ENCODE results near the gene WFDC12. TPM values are rescaled to one million over a fixed set of nuclear protein-coding genes. Genes with fewer than 3 reads are reported as not detected.

WFDC12 gene
- total RNA-seq, 1 experiment from 2014 or later, result not detected

DNA sequence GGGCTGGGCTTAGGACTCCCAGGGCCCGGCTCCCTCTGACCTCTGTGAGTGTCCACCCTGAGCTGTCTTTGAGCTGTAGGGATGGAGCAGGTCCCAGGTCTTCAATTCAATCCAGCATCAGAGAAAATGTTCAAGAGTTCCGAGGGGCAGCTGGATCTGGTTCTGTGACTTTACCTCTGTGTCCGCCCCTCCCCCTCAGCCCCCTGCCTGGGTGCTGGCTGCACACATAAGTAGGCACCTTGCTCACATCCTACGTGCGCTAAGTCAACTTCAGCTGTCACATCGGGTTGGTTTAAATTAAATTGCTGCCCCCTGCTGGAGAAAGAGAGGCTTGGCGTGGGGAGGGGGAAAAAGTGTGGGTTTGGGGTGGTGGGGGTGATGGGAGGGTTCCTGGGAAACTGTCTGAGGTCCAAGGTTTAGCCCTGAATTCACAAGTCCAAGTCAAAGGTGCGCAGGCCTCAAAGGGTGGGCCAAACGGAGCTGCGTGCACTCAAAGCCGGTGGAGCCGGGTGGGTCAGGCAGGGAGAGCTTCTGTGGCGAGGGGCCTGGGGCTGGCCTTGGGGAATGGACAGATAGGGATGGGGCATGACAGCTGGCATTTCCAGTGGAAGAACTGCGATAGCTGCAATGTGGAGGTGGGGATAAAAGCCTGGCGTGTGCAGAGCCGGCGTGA, 12.3 kb downstream of the WFDC12 start:
- Mint-ChIP-seq H3K4me3 (ENCODE audit: low read depth, unreplicated experiment) (no peak overlapping the region), H3K36me3 (ENCODE audit: insufficient read depth, unreplicated experiment) (no peaks in the 10 kb centered on the region), H3K9me3 (ENCODE audit: low read depth, unreplicated experiment) (no peaks in the 10 kb centered on the region), H3K4me1 (ENCODE audit: low read depth, unreplicated experiment) (no peaks in the 10 kb centered on the region), H3K27me3 (ENCODE audit: unreplicated experiment) (peaks cover 36% of the 10 kb centered on the region), H3K27ac (ENCODE audit: unreplicated experiment) (no peak overlapping the region)
- CTCF ChIA-PET, result interaction anchor here (0.6 to 3.7 kb wide), 13 partner anchors 16 to 200 kb away, joined by 3 to 61 read pairs (median 5); no protein-coding TSS in a partner anchor
- intact Hi-C loops (cut with micrococcal nuclease; ENCODE audit: unreplicated experiment), result no loop called here
- BruUV-seq (replicated peaks), result no TSS peak
- peak; percentile 43 for DNase-seq
- TF ChIP-seq, protein P1, sequence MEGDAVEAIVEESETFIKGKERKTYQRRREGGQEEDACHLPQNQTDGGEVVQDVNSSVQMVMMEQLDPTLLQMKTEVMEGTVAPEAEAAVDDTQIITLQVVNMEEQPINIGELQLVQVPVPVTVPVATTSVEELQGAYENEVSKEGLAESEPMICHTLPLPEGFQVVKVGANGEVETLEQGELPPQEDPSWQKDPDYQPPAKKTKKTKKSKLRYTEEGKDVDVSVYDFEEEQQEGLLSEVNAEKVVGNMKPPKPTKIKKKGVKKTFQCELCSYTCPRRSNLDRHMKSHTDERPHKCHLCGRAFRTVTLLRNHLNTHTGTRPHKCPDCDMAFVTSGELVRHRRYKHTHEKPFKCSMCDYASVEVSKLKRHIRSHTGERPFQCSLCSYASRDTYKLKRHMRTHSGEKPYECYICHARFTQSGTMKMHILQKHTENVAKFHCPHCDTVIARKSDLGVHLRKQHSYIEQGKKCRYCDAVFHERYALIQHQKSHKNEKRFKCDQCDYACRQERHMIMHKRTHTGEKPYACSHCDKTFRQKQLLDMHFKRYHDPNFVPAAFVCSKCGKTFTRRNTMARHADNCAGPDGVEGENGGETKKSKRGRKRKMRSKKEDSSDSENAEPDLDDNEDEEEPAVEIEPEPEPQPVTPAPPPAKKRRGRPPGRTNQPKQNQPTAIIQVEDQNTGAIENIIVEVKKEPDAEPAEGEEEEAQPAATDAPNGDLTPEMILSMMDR (IDR thresholded peaks at IDR 0.05; ENCODE audit: unreplicated experiment), result peak; percentile 86

DNA sequence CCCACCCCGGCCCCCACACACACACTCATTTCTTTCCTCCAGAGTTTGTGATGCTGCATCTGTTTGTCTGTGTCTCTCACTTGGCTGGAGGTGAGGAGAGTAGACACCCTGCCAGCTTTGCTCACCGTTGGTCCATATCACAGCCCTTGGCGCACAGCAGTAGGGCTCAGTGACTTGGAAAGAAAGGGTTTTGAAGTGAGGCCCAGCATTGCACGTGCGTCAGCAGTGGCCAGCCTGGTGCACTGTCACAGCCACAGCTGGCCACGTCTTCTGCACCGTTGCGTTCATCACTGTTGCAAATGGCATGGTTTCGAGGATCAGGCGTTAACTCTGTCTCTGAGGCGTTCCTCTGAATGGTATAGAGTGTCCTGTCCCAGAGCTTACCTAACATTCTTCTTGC, 13.0 kb downstream of the WFDC12 start:
- no peaks in the 10 kb centered on the region for H3K4me1 Mint-ChIP-seq (ENCODE audit: low read depth, unreplicated experiment)
- no TSS peak for BruUV-seq (replicated peaks)
- CTCF ChIA-PET, result interaction anchor here (0.6 to 3.7 kb wide), 15 partner anchors 15 to 200 kb away, joined by 3 to 61 read pairs (median 4); partner anchors contain the start of gene TOMM34
- no peak overlapping the region for H3K4me3 Mint-ChIP-seq (ENCODE audit: low read depth, unreplicated experiment)
- intact Hi-C loops (cut with micrococcal nuclease; ENCODE audit: unreplicated experiment), result no loop called here
- H3K9me3 Mint-ChIP-seq (ENCODE audit: low read depth, unreplicated experiment), result no peaks in the 10 kb centered on the region
- no peak overlapping the region for H3K27ac Mint-ChIP-seq (ENCODE audit: unreplicated experiment)
- TF ChIP-seq, protein P1 (IDR thresholded peaks at IDR 0.05; ENCODE audit: unreplicated experiment), result no peak
- no peak for DNase-seq
- no peaks in the 10 kb centered on the region for H3K36me3 Mint-ChIP-seq (ENCODE audit: insufficient read depth, unreplicated experiment)
- peaks cover 29% of the 10 kb centered on the region for H3K27me3 Mint-ChIP-seq (ENCODE audit: unreplicated experiment)

- Mint-ChIP-seq H3K4me1 (ENCODE audit: low read depth, unreplicated experiment) (peaks cover 7% of the 10 kb centered on the region), H3K4me3 (ENCODE audit: low read depth, unreplicated experiment) (no peak overlapping the region), H3K27me3 (ENCODE audit: unreplicated experiment) (peaks cover 19% of the 10 kb centered on the region), H3K27ac (ENCODE audit: unreplicated experiment) (no peak overlapping the region), H3K36me3 (ENCODE audit: insufficient read depth, unreplicated experiment) (no peaks in the 10 kb centered on the region), H3K9me3 (ENCODE audit: low read depth, unreplicated experiment) (no peaks in the 10 kb centered on the region)
- no TSS peak for BruUV-seq (replicated peaks)
- no peak for DNase-seq
- intact Hi-C loops (cut with micrococcal nuclease; ENCODE audit: unreplicated experiment), result no loop called here
- CTCF ChIA-PET, result interaction anchor here (0.6 to 3.7 kb wide), 6 partner anchors 14 to 383 kb away, joined by 3 to 61 read pairs (median 4); no protein-coding TSS in a partner anchor
- TF ChIP-seq, protein P1 (IDR thresholded peaks at IDR 0.05; ENCODE audit: unreplicated experiment), result no peak
Observed at GRCh38 chr20:45110301-45110700, 14.0 kb downstream of the WFDC12 start.

DNA sequence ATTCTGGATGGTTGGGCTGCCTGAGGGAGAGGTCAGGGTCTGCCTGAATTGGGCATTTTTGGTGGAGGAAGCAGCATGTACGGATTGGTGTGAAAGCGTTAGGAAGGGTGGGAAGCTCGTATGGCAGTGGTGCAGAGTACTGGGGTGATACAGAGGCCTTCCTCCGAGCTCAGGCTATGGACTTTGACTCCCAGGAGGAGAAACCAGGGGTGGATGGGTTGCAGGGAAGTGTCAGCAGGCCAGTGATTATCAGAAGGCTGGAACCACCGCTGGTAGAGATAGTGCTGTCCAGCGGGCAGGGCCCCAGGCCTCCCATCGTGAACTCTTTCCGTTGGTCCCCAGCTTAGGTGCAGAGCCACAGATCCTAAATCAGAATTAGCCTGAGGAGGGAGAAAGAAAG, 14.6 kb downstream of the WFDC12 start:
- Mint-ChIP-seq H3K9me3 (ENCODE audit: low read depth, unreplicated experiment) (no peaks in the 10 kb centered on the region), H3K27me3 (ENCODE audit: unreplicated experiment) (peaks cover 13% of the 10 kb centered on the region), H3K27ac (ENCODE audit: unreplicated experiment) (no peak overlapping the region), H3K4me1 (ENCODE audit: low read depth, unreplicated experiment) (peaks cover 14% of the 10 kb centered on the region), H3K4me3 (ENCODE audit: low read depth, unreplicated experiment) (no peak overlapping the region), H3K36me3 (ENCODE audit: insufficient read depth, unreplicated experiment) (peaks cover 5% of the 10 kb centered on the region)
- no peak for DNase-seq
- BruUV-seq (replicated peaks), result no TSS peak
- TF ChIP-seq, protein P1 (IDR thresholded peaks at IDR 0.05; ENCODE audit: unreplicated experiment), result no peak
- CTCF ChIA-PET, result interaction anchor here (0.6 to 3.6 kb wide), 5 partner anchors 13 to 184 kb away, joined by 3 to 22 read pairs (median 4); no protein-coding TSS in a partner anchor
- intact Hi-C loops (cut with micrococcal nuclease; ENCODE audit: unreplicated experiment), result loop anchor here (10.0 kb wide), 1 partner anchor 195 kb away; the partner anchor contains the start of gene PABPC1L
